MM.1S (cell line): ENCODE results near the gene NDUFV2.

ENCODE experiments used
- DNase-seq: peaks from one replicate; pipeline ENCODE4 v3.0.0-alpha.2; 2015
- H2AFZ ChIP-seq: fragments of 300-600 bp; sonication (generic); 2 replicates; pipeline ENCODE4 v1.6.0; 2016; ENCODE audit warnings: antibody characterized with exemption, low read length
- H3F3A ChIP-seq: fragments of 300-600 bp; sonication (generic); 2 replicates; pipeline ENCODE4 v1.6.1; 2016; ENCODE audit warnings: mild to moderate bottlenecking, antibody characterized with exemption, low read length, moderate library complexity, mixed read lengths; ENCODE audit not compliant: insufficient read depth
- H3K27ac ChIP-seq: fragments of 300-600 bp; sonication (generic); 2 replicates; pipeline ENCODE4 v1.5.1; 2016; ENCODE audit warnings: mild to moderate bottlenecking, low read length
- H3K27me3 ChIP-seq: fragments of 300-600 bp; sonication (generic); replicated peaks from 2 replicates; pipeline ENCODE4 v1.6.0; 2016; ENCODE audit warnings: low read length; ENCODE audit not compliant: insufficient read depth
- H3K36me3 ChIP-seq: fragments of 300-600 bp; sonication (generic); replicated peaks from 2 replicates; pipeline ENCODE4 v1.6.1; 2016; ENCODE audit warnings: mild to moderate bottlenecking, low read length, mixed read lengths; ENCODE audit not compliant: insufficient read depth
- H3K4me1 ChIP-seq: fragments of 300-600 bp; sonication (generic); 2 replicates; pipeline ENCODE4 v1.6.1; 2016; ENCODE audit warnings: low read length, mixed read lengths
- H3K4me2 ChIP-seq: fragments of 300-600 bp; sonication (generic); 2 replicates; pipeline ENCODE4 v1.6.0; 2016; ENCODE audit warnings: low read depth, low read length
- H3K4me3 ChIP-seq: fragments of 300-600 bp; sonication (generic); 2 replicates; pipeline ENCODE4 v1.5.1; 2016; ENCODE audit warnings: low read length, mixed read lengths
- H3K79me2 ChIP-seq: fragments of 300-600 bp; sonication (generic); 2 replicates; pipeline ENCODE4 v1.6.1; 2016; ENCODE audit warnings: mixed run types, low read length, mixed read lengths
- H3K9ac ChIP-seq: fragments of 300-600 bp; sonication (generic); 2 replicates; pipeline ENCODE4 v1.6.1; 2016; ENCODE audit warnings: low read length, mixed read lengths
- H3K9me2 ChIP-seq: fragments of 300-600 bp; sonication (generic); replicated peaks from 2 replicates; pipeline ENCODE4 v1.6.1; 2016; ENCODE audit warnings: mild to moderate bottlenecking, low read length, mixed read lengths; ENCODE audit not compliant: insufficient read depth
- H3K9me3 ChIP-seq: fragments of 300-600 bp; sonication (generic); replicated peaks from 2 replicates; pipeline ENCODE4 v1.6.1; 2016; ENCODE audit warnings: mild to moderate bottlenecking, low read length, mixed read lengths; ENCODE audit not compliant: insufficient read depth
- H4K20me1 ChIP-seq: fragments of 300-600 bp; sonication (generic); 2 replicates; pipeline ENCODE4 v1.6.1; 2016; ENCODE audit warnings: mild to moderate bottlenecking, low read length, moderate library complexity, mixed read lengths; ENCODE audit not compliant: insufficient read depth
- EZH2 ChIP-seq: fragments of 300-600 bp; sonication (generic); optimal IDR thresholded peaks from 2 replicates; pipeline ENCODE3; 2017; ENCODE audit warnings: low read depth, mild to moderate bottlenecking, antibody characterized with exemption, low read length, mixed read lengths
- EZH2phosphoT487 ChIP-seq: fragments of 300-600 bp; sonication (generic); IDR thresholded peaks from 2 replicates; pipeline ENCODE4 v1.6.1; 2018; ENCODE audit warnings: antibody characterized with exemption, low read length
- TF ChIP-seq, protein P1 (sequence below): fragments of 300-600 bp; sonication (generic); IDR thresholded peaks from 2 replicates; pipeline ENCODE4 v1.5.1; 2016; ENCODE audit warnings: antibody characterized with exemption, low read length, mixed read lengths

Gene NDUFV2

DNA sequence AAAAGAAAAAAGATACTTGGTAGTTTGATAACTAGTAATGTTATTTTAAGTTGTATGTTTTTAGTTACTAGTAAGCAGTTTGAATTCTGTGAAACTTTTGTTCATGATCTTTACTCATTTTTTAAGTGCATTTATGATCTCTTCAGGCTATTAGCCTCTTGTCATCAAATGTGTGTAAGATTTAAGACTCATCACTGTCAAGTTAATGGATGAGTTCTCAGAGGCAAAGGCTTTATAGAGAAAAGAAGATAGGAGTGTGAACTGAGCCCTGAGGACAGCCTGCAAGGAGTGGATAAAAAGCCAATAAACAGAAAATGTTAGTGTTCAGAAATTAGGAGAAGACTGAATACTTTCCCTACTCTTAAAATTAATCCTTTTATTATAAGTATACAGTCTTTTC, 13.5 kb downstream of the NDUFV2 start:
- H4K20me1 ChIP-seq, result no peaks in the 10 kb centered on the region
- H3K36me3 ChIP-seq, result peaks cover 7% of the 10 kb centered on the region
- peak overlapping the region; percentile 64 for H3K4me3 ChIP-seq
- no peaks in the 10 kb centered on the region for H3K9me3 ChIP-seq
- H3K9ac ChIP-seq, result peak overlapping the region; percentile 90
- H2AFZ ChIP-seq, result no peak overlapping the region
- peaks cover 45% of the 10 kb centered on the region for H3K4me1 ChIP-seq
- H3F3A ChIP-seq, result peaks cover 91% of the 10 kb centered on the region
- no peaks in the 10 kb centered on the region for H3K27me3 ChIP-seq
- TF ChIP-seq, protein P1, sequence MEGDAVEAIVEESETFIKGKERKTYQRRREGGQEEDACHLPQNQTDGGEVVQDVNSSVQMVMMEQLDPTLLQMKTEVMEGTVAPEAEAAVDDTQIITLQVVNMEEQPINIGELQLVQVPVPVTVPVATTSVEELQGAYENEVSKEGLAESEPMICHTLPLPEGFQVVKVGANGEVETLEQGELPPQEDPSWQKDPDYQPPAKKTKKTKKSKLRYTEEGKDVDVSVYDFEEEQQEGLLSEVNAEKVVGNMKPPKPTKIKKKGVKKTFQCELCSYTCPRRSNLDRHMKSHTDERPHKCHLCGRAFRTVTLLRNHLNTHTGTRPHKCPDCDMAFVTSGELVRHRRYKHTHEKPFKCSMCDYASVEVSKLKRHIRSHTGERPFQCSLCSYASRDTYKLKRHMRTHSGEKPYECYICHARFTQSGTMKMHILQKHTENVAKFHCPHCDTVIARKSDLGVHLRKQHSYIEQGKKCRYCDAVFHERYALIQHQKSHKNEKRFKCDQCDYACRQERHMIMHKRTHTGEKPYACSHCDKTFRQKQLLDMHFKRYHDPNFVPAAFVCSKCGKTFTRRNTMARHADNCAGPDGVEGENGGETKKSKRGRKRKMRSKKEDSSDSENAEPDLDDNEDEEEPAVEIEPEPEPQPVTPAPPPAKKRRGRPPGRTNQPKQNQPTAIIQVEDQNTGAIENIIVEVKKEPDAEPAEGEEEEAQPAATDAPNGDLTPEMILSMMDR, result no peak
- no peak for TF ChIP-seq EZH2
- H3K27ac ChIP-seq, result peak overlapping the region; percentile 87
- H3K4me2 ChIP-seq, result peak overlapping the region; percentile 94
- DNase-seq, result no peak
- H3K79me2 ChIP-seq, result peaks cover 100% of the 10 kb centered on the region
- H3K9me2 ChIP-seq, result no peaks in the 10 kb centered on the region

DNA sequence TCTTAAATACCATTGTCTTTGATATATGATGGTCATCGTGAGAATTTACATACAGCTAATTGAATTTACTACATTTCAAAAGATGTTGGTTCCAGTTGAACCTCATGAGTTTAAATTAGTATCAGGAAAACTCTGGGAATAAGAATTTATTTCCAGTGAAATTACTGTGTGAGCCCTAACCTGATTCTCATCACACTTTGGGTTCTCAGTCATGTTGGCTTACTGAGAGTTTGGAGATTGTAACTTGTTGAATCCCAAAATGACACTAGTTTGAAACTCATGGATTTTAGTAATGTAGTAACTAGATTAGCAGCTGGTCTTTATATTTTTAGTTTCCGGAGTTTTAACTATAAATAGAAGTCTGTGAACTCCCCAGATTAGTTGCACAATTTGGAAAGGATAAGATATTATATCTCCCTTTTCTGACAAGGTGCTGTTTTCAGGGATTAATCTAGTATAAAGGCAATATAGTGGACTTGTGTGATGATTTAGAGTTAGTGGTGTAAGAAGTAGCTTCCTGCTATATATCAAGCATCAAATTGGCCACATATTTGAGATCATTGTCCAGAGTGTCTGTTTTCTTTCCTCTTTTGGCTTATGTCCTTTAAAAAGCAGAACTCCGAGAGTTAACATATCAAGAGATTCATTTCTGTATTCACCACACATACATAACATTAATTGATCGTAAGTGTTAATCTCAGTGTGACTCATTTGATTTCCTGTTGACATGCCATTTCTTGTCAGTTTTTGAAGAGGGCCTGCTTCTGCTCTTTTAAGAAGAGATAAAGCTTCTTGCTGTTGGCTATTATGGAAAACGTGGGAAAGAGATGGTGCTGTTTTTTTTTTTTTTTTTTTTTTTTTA, 15.7 kb downstream of the NDUFV2 start:
- Histone ChIP-seq H3K36me3 (peaks cover 11% of the 10 kb centered on the region), H3K4me1 (peaks cover 46% of the 10 kb centered on the region), H3F3A (peaks cover 94% of the 10 kb centered on the region), H4K20me1 (no peaks in the 10 kb centered on the region), H3K9ac (peak overlapping the region; percentile 90; the same call in 1 of the 2 replicates), H3K27me3 (no peaks in the 10 kb centered on the region), H3K9me3 (no peaks in the 10 kb centered on the region), H3K9me2 (no peaks in the 10 kb centered on the region), H2AFZ (no peak overlapping the region), H3K4me2 (peak overlapping the region; percentile 94), H3K79me2 (peaks cover 100% of the 10 kb centered on the region), H3K4me3 (peak overlapping the region; percentile 64), H3K27ac (peak overlapping the region; percentile 87; the same call in 1 of the 2 replicates)
- TF ChIP-seq, protein P1, result no peak
- DNase-seq, result no peak

DNA sequence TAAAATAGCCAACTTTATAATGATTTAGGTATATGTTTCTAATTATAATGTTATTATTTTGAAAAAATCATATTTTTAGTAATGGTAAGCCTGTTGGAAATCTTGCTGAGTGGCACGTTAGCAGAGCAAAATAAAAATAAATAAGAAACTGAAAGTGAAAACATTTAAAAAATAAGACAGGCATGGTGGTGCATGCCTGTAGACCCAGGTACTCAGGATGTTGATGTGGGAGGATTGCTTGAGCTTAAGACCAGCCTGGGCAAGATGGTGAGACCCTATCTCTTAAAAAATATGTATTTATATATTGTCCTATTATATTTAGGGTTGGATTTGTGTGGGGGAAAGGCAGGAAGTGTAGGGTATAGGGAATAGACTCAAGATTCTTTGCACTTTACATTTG, 18.3 kb downstream of the NDUFV2 start:
- H3K9me3 ChIP-seq, result no peaks in the 10 kb centered on the region
- H3K27me3 ChIP-seq, result no peaks in the 10 kb centered on the region
- H3F3A ChIP-seq, result peaks cover 83% of the 10 kb centered on the region
- peaks cover 100% of the 10 kb centered on the region for H3K79me2 ChIP-seq
- DNase-seq, result peak; percentile 74
- peaks cover 64% of the 10 kb centered on the region for H3K4me1 ChIP-seq
- H3K4me2 ChIP-seq, result peak overlapping the region; percentile 94
- 0 out of 2 replicates have a peak, but pooled peaks cover 5% of the 10 kb centered on the region for H4K20me1 ChIP-seq
- peak overlapping the region; percentile 87; the same call in 1 of the 2 replicates for H3K27ac ChIP-seq
- peak overlapping the region; percentile 90; the same call in 1 of the 2 replicates for H3K9ac ChIP-seq
- no peak overlapping the region for H2AFZ ChIP-seq
- no peaks in the 10 kb centered on the region for H3K9me2 ChIP-seq
- H3K4me3 ChIP-seq, result peak overlapping the region; percentile 64
- peaks cover 17% of the 10 kb centered on the region for H3K36me3 ChIP-seq
- TF ChIP-seq, protein P1, result no peak
- TF ChIP-seq EZH2 (no peak), EZH2phosphoT487 (no peak)
